Astrocyte of the spinal cord (primary cell): Measurements from ENCODE around the gene SAMD11.

Experiments used
- DNase-seq: peaks from one replicate; pipeline ENCODE4 v3.0.0; 2011; ENCODE audit warnings: low read depth, low spot score
- H3K4me3 ChIP-seq: 2 replicates; pipeline ENCODE4 v1.5.1; 2011; ENCODE audit warnings: low read depth, mild to moderate bottlenecking, low read length, moderate library complexity
- in situ Hi-C: cut with HindIII; loops from 2 replicates; pipeline ENCODE4 v1.10.0; 2017; ENCODE audit warnings: low sequenced_read_pairs
- TF ChIP-seq, protein P1 (sequence below): IDR thresholded peaks from 2 replicates; pipeline ENCODE4 v1.5.1; 2012; ENCODE audit warnings: low read depth, mild to moderate bottlenecking, low read length, inconsistent platforms

SAMD11 gene

DNA sequence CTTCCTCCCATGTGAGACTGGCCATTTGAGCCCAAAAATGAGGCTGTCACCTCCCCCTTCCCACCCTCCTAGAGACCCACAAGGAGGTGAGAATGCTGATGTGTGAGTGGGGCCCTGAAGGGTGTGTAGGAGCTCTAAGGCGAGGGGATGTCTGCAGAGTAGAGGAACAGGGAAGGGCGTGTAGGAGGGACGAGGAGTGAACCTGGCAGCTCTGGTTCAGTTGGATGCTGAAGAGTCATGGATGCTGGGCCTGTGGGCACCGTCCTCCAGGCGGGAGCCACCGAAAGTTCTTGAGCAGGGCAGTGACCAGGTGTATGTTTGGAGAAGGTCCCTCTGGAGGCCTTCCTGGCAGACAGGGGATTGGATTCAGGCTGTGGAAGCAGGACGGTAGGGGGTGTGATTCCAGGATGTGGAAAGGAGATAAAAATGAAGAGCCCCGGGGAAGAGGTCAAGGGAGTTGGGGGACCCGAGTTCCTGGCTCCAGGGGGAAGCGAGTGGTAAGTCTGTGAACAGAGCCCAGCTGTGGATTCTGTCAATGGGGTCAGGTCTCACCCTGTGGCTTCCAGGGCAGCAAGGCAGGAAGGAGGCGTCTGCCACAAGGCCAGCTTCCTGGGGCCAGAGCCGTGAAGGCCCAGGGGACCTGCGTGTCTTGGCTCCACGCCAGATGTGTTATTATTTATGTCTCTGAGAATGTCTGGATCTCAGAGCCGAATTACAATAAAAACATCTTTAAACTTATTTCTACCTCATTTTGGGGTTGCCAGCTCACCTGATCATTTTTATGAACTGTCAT lies 7.9 kb downstream of the SAMD11 start:
- no peak overlapping the region for H3K4me3 ChIP-seq
- TF ChIP-seq, protein P1, sequence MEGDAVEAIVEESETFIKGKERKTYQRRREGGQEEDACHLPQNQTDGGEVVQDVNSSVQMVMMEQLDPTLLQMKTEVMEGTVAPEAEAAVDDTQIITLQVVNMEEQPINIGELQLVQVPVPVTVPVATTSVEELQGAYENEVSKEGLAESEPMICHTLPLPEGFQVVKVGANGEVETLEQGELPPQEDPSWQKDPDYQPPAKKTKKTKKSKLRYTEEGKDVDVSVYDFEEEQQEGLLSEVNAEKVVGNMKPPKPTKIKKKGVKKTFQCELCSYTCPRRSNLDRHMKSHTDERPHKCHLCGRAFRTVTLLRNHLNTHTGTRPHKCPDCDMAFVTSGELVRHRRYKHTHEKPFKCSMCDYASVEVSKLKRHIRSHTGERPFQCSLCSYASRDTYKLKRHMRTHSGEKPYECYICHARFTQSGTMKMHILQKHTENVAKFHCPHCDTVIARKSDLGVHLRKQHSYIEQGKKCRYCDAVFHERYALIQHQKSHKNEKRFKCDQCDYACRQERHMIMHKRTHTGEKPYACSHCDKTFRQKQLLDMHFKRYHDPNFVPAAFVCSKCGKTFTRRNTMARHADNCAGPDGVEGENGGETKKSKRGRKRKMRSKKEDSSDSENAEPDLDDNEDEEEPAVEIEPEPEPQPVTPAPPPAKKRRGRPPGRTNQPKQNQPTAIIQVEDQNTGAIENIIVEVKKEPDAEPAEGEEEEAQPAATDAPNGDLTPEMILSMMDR: no peak
- DNase-seq: no peak
- in situ Hi-C loops: no loop called here

DNA sequence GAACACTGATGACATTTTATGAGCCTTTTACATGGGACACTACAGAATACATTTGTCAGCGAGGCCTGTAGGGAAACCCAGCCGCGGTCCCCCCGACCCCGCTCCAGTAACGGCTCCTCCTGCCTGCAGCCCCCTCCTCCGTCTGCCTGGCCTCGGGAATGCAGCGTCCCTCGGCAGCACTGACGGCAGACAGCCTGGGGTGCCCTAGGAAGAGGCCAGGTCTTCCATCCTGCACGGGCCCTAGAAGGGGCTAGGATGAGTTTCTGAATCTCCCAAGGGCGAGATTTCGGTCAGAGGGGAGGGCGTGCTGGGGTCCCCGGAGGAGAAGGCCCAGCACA lies 8.4 kb downstream of the SAMD11 start:
- DNase-seq: no peak
- H3K4me3 ChIP-seq: no peak overlapping the region
- TF ChIP-seq, protein P1: no peak
- in situ Hi-C loops: no loop called here

DNA sequence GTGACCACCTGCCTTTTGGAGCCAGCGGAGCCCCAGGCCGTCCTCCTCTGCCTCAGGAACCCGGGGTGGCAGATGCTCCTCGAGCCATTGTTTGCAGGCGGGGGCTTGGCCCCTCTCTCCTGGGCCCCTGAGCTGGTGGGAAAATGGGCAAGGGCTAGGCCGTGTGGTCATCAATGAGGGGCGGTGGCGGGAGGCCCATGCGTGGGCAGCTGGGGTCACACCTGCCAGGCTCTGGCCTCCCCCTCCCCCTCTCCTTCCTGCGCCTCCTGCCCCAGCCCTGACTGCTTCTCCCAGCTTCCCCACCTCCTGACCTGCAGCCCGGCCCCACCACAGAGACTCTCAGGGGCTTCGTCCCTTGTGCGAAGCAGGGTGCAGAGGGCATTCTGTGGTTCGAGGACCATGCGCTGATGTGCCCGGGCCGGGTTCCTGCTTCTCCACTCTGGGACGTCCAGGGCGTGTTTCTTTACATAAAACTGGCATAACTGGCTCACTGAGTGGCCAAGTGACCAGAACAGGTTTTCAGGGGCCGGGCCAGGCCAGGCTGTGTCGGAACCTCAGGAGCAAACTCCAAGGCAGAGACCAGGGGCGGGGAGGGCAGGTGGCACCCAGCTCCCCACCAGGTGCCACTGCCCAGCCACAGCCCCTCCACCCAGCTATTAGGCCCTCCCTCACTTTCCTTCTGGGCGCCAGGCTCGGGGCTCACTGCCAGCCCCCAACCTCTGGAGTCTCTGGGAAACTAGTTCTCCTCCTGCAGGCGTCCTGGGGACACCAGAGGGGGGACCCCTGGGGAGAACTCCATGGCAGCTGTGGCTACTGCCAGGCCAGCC lies 9.3 kb downstream of the SAMD11 start:
- TF ChIP-seq, protein P1: no peak
- no peak overlapping the region for H3K4me3 ChIP-seq
- in situ Hi-C loops: no loop called here
- DNase-seq: no peak

DNA sequence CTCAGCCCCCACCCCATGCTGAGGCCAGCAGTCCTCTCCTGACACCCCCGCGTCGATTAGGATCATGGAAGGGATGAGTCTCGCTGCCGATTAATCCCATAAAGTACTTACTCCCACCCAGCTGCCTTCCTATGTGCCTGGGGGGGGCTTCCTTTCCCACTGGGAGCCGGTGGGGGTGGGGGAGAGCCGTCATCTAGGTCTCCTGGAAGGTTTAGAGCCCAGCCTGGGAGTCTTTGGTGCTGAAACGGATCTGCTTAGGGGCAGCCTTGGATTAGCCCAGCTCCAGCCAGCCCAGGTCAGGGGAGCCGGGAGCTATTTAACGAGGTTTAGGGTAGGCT lies 9.8 kb downstream of the SAMD11 start:
- DNase-seq: no peak
- no peak overlapping the region for H3K4me3 ChIP-seq
- in situ Hi-C loops: no loop called here
- TF ChIP-seq, protein P1: no peak

DNA sequence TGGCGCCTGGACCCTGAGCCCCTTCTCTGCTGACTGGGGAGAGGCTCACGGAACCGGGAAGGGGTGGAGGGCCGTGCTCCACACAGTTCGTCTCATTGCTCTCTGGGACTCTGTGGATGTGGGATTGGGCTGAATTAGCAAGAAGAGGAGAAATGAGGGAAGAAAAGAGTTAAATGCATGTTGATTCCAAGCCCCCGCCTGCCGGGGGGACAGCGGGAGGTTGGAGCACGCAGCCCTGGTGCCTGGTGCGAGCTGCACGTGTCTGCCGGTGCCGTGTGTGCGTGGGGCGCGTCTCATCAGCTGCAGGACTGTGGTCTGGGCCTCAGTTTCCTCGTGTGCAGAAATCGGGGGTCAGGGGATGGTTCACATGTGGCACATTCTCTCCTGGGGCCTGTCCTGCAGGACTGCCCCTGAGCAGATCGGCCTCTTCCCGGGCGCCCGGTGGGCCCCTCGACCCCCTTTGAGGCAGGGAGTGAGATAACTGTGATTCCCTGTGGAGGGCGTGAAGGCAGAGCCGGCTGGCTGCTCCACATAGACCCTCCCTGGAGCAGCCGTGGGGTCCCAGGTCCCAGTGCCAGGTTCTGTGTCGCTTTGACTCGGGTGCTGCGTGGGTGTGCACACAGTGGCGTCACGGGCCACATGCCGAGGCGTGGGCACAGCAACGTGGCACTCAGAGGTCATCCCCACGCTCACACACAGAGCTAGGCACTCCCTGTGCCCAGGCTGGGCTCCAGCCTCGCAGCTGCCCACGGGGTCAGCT lies 11.4 kb downstream of the SAMD11 start:
- DNase-seq: no peak
- TF ChIP-seq, protein P1: no peak
- in situ Hi-C loops: no loop called here
- H3K4me3 ChIP-seq: no peak overlapping the region

DNA sequence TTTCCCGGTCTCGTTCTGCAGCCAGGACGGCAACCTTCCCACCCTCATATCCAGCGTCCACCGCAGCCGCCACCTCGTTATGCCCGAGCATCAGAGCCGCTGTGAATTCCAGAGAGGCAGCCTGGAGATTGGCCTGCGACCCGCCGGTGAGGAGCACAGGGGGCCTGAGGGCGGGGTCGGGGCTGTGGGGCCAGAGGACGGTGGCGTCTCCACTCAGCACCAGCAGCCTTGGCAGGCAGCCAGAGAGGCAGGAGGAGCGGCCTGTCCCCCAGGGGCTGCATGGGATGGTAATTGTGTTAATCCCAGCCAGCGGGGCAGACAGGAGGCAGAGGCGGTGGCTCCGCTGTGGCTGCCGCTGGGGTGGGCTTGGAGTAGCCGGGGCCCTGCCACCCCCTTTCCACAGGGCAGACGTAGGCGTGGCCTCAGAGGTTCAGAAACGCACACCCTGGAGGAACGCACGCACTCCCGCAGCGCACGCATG lies 12.1 kb downstream of the SAMD11 start:
- TF ChIP-seq, protein P1: no peak
- in situ Hi-C loops: no loop called here
- H3K4me3 ChIP-seq: no peak overlapping the region
- no peak for DNase-seq
